GM18951 (cell line): ENCODE data around the gene CSH2.
A peak's percentile ranks its signal among the peaks of the same experiment; 100 is the strongest.

Experiments used
- POLR2A ChIP-seq: IDR thresholded peaks from 4 replicates; pipeline ENCODE4 v1.6.1; 2011; ENCODE audit warnings: mild to moderate bottlenecking; ENCODE audit not compliant: insufficient read length, insufficient read depth; ENCODE audit errors: extremely low read depth
- in situ Hi-C: fragments of 300-500 bp; cut with MboI; formaldehyde crosslinking; loops from one replicate; pipeline ENCODE4 v1.12.0; 2022; ENCODE audit warnings: low sequenced_read_pairs, mixed read lengths, inconsistent platforms; ENCODE audit not compliant: unreplicated experiment

Gene CSH2

DNA sequence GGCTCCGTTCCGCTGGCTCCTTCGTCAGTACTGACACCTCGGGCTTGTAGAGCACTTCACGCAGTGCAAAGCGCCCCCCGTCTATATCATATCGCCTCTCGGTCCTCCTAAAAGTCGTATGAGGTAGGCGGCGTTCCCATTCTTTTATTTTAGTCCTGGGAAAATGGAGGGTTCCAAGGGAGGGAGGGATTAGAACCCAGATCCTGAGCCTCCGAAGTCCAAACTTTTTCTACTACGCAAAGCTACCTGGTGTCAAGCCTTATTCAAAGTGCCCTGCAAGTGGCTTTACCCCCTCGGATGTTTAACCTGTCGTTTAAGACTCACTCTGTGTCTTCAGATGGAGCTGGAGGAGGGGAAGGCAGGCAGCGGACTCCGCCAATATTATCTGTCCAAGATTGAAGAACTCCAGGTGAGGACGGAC lies 45.7 kb downstream of the CSH2 start:
- TF ChIP-seq POLR2A, result no peak

DNA sequence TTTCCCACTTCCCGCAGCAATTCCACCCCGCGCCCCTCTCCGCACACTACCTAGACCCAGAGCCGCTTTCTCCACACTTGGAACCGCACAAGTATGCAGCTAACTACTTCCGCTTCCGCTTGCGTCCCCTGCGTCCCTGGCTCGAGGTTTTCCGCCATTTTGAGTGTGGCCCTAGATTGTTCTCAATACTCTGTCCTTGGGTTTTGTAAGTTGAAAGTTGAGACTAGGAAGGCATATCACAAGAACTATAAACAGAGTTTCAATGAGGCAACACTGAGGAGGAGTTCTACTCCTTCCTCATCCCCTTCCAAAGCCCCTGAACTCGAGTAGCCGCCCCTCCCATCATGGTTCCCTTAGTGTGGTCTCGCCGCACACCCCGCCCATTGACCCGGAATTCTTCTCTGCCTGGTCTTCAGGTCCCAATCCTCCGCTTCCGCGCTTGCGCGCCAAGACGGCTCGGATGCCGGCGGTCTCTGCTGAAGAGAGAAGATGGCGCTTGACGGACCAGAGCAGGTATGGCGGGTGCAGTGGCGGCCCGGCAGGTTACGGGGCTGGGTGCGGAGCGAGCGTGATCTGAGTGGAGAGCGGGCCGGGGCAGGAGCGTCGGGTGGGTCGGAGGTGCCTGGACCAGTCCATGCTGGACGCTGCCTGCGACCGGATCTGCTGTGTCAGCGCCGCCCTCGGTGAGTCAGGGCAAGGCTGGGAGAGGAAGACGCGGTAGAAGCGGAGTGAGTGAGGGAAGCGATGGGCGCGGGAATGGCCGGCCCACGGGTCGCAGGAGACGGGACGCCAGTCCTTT lies 46.3 kb downstream of the CSH2 start, which contains the start of the genes FTSJ3 and PSMC5:
Gene FTSJ3, minus strand, starts transcription at position 662 of the 799 bp plus-strand sequence. CDS start 761 bp downstream, outside the sequence.
Gene PSMC5, plus strand, starts transcription at position 430 of the 799 bp plus-strand sequence. Its CDS starts 60 bp downstream, at position 490.
- TF ChIP-seq POLR2A, result peak; percentile 96
- in situ Hi-C loops, result no loop called here

More for the DNA sequence above, 45.7 kb downstream of the CSH2 start:
- in situ Hi-C loops, result no loop called here

DNA sequence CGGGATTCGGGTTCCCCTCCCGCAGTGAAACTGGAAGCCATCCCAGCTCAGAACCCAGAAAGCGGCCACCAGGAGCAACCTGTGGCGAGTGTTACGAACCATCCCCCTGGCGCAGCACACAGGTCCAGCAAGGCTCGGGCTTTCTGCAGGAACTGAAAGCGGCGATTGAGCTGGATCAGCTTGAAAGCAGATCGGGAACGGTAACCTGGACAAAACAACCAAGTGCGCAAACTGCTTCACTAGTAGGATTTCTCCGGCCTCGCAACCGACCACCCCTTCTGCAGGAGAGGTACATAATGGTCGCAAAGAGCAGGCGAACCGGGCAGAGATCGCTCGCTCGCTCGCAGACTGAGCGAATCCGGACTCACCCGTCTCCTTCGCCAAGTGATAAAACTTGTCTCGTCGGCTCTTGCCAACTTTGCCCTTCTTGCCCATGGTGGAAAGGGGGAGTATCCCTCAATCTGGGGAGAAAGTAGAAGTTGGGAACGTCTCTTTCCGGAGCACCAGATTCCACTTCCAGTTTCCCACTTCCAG lies 46.9 kb downstream of the CSH2 start:
- in situ Hi-C loops, result no loop called here
- TF ChIP-seq POLR2A, result no peak

DNA sequence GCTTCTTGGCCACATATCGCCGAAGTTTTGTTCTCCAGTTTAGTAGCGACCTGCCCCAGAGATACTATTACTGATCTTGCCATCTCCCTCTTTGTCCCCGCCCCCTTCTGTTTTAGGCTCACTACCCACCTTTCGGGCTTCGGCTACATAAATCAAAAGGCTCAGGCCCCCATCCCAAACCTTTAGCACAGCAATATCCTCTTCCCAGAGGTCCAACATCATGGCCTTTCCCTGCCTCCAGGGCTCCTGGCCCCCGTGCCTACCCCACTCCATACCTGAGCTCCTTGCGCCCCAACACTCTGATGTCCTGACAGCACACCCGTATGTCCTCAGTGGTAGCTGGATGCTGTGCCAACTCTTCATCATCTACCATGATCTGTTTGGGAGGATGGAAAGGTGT lies 49.1 kb downstream of the CSH2 start:
- TF ChIP-seq POLR2A, result no peak
- in situ Hi-C loops, result no loop called here

DNA sequence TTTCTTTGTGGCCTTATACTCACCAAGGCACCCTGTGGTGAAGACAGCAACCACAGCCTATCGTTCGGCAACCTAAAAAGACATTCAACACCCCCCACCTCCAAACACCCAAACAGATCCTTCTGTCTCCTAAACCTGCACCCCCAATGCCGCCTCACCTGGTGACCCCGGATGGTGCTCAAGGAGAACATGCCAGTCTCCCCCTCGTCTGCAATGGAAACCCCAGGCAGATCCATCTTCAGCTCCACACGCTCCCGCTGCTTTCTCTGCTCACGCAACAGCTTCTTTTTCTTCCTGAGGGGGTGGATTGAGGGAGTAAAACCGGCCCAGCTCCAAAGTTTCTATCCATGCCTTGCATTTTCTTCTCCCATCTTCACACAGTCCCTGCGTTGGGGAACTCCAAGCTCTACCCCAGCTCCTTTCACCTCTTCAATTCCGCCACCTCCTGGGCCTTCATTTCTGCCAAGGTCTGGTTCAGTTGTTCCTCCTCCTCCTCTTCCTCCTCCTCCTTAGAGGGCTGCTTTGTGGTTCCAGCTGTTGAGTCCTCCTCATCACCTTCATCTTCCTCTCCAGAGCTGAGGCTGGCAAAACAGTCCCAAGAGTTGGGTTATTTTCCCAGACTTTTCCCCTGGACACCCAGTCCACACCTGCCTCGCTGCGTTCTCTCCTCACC lies 49.7 kb downstream of the CSH2 start:
- TF ChIP-seq POLR2A, result no peak
- in situ Hi-C loops, result no loop called here

DNA sequence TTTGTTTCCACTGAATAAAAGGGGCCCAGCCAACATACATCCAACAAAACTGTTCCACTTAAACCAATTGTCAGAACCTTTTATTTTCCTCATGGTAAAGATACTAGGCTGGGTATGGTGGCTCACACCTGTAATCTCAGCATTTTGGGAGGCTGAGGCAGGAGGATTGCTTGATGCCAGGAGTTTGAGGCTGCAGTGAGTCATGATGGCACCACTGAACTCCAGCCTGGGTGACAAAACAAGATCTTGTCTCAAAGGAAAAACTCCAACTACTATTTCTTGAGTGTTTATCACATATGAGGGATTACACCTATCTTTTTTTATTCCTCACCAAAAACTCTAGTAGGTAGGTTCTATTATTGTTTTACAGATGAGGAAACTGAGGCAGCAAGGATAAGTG lies 50.9 kb downstream of the CSH2 start:
- TF ChIP-seq POLR2A, result no peak
- in situ Hi-C loops, result no loop called here
